Epithelial cell of esophagus (primary cell): Measurements from ENCODE around the gene RBM20.
"Not testable (repeated sequence)": the region's sequence is repeated elsewhere in the genome, so short reads cannot be mapped to it uniquely, and the experiment has no call there.

ENCODE experiments used
- DNase-seq: peaks from one replicate; pipeline ENCODE4 v3.0.0; 2010; ENCODE audit warnings: low read depth
- H3K4me3 ChIP-seq: 2 replicates; pipeline ENCODE4 v1.5.1; 2011; ENCODE audit warnings: mild to moderate bottlenecking, low read length, control low read depth
- TF ChIP-seq, protein P1 (sequence below): IDR thresholded peaks from 2 replicates; pipeline ENCODE4 v1.5.1; 2011; ENCODE audit warnings: low read depth, mild to moderate bottlenecking, low read length, control low read depth, inconsistent platforms; ENCODE audit not compliant: insufficient read depth; ENCODE audit errors: missing control alignments

The RBM20 gene

DNA sequence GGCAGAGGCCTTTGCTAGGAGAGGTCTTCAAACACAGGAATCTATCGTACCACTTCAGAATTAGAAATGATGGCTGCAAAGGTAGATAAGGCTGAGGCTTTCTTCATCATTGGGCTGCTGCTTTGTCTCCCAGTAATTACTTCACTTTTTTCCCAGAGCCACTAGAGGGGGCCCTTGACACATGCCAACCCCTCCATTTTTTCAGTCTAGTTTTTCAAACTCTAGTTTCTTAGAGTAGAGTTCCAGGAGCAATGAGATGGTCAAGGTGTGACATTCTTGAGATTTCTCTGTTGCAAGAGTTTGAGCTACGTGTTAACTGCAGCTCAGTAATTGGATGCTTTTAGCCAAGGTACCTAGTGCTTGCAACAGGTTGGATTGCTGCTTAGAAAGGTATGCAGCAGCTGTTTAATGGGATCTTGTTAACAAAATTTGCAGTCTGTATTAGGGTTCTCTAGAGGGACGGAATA, 33.8 kb upstream of the RBM20 start:
- no peak overlapping the region for H3K4me3 ChIP-seq
- peak; percentile 77 for DNase-seq
- TF ChIP-seq, protein P1, sequence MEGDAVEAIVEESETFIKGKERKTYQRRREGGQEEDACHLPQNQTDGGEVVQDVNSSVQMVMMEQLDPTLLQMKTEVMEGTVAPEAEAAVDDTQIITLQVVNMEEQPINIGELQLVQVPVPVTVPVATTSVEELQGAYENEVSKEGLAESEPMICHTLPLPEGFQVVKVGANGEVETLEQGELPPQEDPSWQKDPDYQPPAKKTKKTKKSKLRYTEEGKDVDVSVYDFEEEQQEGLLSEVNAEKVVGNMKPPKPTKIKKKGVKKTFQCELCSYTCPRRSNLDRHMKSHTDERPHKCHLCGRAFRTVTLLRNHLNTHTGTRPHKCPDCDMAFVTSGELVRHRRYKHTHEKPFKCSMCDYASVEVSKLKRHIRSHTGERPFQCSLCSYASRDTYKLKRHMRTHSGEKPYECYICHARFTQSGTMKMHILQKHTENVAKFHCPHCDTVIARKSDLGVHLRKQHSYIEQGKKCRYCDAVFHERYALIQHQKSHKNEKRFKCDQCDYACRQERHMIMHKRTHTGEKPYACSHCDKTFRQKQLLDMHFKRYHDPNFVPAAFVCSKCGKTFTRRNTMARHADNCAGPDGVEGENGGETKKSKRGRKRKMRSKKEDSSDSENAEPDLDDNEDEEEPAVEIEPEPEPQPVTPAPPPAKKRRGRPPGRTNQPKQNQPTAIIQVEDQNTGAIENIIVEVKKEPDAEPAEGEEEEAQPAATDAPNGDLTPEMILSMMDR = peak; percentile 91

DNA sequence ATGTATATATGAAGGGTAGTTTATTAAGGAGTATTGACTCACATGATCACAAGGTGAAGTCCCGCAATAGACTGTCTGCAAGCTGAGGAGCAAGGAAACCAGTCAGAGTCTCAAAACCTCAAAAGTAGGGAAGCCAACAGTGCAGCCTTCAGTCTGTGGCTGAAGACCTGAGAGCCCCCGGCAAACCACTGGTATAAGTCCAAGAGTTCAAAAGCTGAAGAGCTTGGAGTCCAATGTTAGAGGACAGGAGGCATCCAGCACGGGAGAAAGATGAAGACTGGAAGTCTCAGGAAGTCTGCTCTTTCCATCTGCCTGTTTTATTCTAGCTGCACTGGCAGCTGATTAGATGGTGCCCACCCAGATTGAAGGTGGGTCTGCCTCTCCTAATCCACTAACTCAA, 33.4 kb upstream of the RBM20 start:
- DNase-seq, H3K4me3 ChIP-seq: not testable (repeated sequence)

DNA sequence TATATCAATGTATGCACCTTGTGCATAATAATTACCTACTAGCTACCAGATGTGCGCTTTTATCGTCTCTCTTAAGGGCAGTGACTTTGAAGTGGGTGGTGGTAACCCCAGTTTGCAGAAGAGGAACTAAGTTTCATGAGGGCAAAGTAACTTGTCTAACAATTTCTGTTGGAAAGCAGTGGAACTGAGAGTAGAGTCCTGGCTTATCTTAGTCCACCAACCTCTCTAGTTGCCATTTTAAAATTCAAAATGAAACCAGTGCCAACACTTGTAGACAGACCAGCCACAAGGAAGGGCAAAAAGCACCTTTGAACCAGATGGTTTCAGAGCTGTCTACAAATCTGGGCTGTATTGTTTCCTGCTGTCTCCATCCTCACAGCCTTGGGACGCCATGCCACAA, 32.0 kb upstream of the RBM20 start:
- H3K4me3 ChIP-seq = no peak overlapping the region
- TF ChIP-seq, protein P1 = no peak
- no peak for DNase-seq

DNA sequence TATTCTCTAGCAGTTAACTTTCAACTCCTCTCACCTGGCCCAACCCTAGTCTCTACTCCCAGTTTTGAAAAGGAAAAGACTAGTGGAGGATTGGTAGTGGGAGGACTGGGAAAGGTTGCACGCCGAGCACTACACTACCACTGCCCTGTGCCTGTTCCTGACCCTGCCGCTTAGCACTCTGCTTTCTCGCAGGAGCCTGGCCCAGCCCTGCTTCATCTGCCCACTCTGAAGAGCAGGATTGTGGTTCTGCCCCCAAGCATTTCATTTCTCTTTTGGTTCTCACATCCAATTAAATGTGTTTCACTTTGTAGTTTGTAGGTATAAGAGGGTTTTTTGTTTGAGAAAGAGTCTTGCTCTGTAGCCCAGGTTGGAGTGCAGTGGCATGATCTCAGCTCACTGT, 31.5 kb upstream of the RBM20 start:
- H3K4me3 ChIP-seq = no peak overlapping the region
- TF ChIP-seq, protein P1 = no peak
- no peak for DNase-seq

DNA sequence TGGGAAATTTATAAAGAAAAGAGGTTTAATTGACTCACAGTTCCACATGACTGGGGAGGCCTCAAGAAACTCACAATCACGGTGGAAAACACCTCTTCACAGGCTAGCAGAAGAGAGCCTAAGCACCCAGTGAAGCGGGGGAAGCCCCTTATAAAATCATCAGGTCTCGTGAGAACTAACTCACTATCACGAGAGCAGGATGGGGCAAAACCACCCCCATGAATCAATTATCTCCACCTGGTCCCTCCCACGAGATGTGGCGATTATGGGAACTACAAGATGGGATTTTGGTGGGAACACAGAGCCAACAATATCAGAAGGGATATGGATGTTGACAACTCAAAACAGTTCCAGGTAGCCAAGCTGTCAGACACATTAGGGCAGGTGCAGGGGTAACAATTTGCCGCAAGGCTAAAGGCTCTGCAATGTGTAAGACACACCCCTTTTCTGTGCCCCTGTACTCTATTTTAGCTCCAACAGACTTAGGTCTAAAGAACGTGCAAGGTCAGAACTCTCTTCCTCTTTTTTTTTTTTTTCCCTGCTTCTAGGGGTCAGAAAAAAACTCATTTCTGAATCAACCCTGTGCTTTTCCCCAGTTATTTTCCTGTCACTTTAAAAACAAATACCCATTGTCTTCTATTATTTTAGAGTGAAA, 30.7 kb upstream of the RBM20 start:
- DNase-seq = no peak
- TF ChIP-seq, protein P1 = no peak

DNA sequence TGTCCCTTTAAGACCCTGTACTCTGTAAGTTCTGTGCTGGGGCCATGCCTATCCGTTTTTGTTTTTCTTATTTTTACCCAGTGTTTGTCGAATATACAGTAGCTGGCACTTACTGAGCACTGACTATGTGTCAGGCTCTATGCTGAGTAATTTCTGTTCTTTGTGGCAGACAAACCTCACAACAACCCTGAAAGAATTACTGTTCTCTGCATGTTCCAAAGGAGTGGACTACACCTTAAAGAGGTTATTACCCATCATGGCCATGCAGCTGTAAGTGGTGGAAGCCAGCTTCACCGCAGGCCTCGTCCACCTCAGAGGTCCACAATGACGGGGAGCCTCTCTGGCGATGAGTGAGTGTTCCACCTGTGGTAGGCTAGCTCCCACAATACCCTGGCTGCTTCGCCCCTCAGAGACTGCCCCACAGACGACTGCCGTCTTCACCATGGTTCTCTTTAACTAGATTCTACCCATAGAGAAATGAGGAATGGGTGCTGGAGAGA, 30.1 kb upstream of the RBM20 start:
- TF ChIP-seq, protein P1 = no peak
- no peak overlapping the region for H3K4me3 ChIP-seq
- DNase-seq = no peak

More for the DNA sequence above, 30.7 kb upstream of the RBM20 start:
- H3K4me3 ChIP-seq = no peak overlapping the region

DNA sequence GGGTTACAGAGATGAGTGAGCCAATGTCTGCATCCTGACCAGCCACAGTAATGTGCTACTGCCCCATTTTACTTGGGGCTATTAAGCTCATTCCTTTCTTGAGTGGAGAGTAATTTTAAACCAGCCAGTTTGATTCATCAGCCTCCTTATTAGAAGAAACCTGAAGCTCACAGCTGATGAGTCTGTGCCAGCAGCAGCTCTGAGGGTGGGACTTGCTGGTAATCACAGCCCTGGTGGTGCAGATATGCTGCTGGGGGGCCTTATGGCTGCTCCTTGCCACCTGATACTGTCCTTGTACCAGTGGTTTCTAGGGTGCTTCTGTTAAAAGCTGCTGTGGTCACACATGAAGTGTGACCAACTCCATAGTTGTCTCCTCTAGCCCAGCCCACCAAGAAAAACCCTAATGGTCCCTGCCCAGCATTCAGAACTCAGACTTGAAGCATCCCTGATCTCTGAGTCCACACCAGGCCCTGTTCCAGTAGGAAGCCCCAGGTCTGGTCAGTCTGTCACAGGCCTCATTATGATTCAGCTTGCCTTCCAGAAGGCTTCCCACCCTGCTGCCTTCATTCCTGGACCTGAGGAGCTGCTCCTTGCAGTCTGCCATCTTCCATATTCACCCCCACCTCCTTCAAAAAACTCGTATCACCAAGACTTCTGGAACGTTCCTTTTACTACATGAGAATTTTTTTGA, 28.9 kb upstream of the RBM20 start:
- peak; percentile 21 for DNase-seq
- TF ChIP-seq, protein P1 = no peak
- no peak overlapping the region for H3K4me3 ChIP-seq
